Activated naive CD8-positive, alpha-beta T cell treated with anti-CD3 and anti-CD28 coated beads, Interleukin-2, amount 10 ng/mL, durations not matched to agents 7 days and 5 days (primary cell): ENCODE results near the gene RXRA. TPM values are rescaled to one million over a fixed set of nuclear protein-coding genes. Genes with fewer than 3 reads are reported as not detected.

ENCODE experiments used
- ATAC-seq: fragments of 150-1000 bp; cut with Tn5 transposase; one replicate; pipeline ENCODE4 v1.10.0; 2021; ENCODE audit warnings: low read depth, moderate library complexity
- POLR2A ChIA-PET: fragments of 350-600 bp; sonication (Branson Sonifier 250); formaldehyde crosslinking; loops from one replicate; lab custom pipeline; 2021; ENCODE audit warnings: antibody characterized with exemption; lab: Charles Lee
- DNase-seq: peaks from one replicate; pipeline ENCODE4 v3.0.0; 2021
- H3K27ac Mint-ChIP-seq: one replicate; pipeline ENCODE4 v1.8.0; 2022; ENCODE audit warnings: mild to moderate bottlenecking, mixed read lengths
- H3K27me3 Mint-ChIP-seq: one replicate; pipeline ENCODE4 v1.8.0; 2022; ENCODE audit warnings: mild to moderate bottlenecking, moderate library complexity, mixed read lengths
- H3K36me3 Mint-ChIP-seq: one replicate; pipeline ENCODE4 v1.8.0; 2021; ENCODE audit warnings: mild to moderate bottlenecking, mixed read lengths
- H3K4me1 Mint-ChIP-seq: one replicate; pipeline ENCODE4 v1.8.0; 2021; ENCODE audit warnings: mixed read lengths
- H3K4me3 Mint-ChIP-seq: one replicate; pipeline ENCODE4 v1.8.0; 2022; ENCODE audit warnings: mild to moderate bottlenecking, moderate library complexity, mixed read lengths
- H3K9me3 Mint-ChIP-seq: one replicate; pipeline ENCODE4 v1.8.0; 2021; ENCODE audit warnings: mixed read lengths
- total RNA-seq, 2 experiments: library from RNA; stranded (reverse); gene quantifications; one replicate each; pipeline ENCODE4 v1.2.3, GENCODE V29; 2021

Gene RXRA
- 1 to 10 TPM; 5.6 to 7.1 TPM for total RNA-seq

- Mint-ChIP-seq H3K9me3 (no peaks in the 10 kb centered on the region), H3K27me3 (peaks cover 40% of the 10 kb centered on the region), H3K4me3 (peak within 1 kb of the TSS; percentile 66), H3K27ac (no peak within 1 kb of the TSS), H3K36me3 (no peaks in the 10 kb centered on the region), H3K4me1 (peaks cover 2% of the 10 kb centered on the region)
- ATAC-seq (peak; percentile 28), DNase-seq (peak; percentile 60)
- POLR2A ChIA-PET = no interaction called here
These were observed at the start of gene RXRA for GRCh38 chr9:134325813-134326723. Gene RXRA, plus strand, starts transcription at chr9:134326455. Its CDS starts 177 bp downstream, at chr9:134326632.

- Mint-ChIP-seq H3K9me3 (no peaks in the 10 kb centered on the region), H3K36me3 (no peaks in the 10 kb centered on the region), H3K4me1 (no peaks in the 10 kb centered on the region), H3K4me3 (no peak overlapping the region), H3K27ac (no peak overlapping the region), H3K27me3 (peaks cover 8% of the 10 kb centered on the region)
- DNase-seq = no peak
- ATAC-seq = no peak
- POLR2A ChIA-PET = no interaction called here
These were observed 48.0 kb upstream of the RXRA start for GRCh38 chr9:134278286-134278685.

- DNase-seq = no peak
- no peaks in the 10 kb centered on the region for H3K4me1 Mint-ChIP-seq
- H3K27ac Mint-ChIP-seq = no peak overlapping the region
- H3K4me3 Mint-ChIP-seq = no peak overlapping the region
- POLR2A ChIA-PET = no interaction called here
- H3K9me3 Mint-ChIP-seq = no peaks in the 10 kb centered on the region
- no peaks in the 10 kb centered on the region for H3K36me3 Mint-ChIP-seq
- ATAC-seq = no peak
- peaks cover 11% of the 10 kb centered on the region for H3K27me3 Mint-ChIP-seq
These were observed 47.1 kb upstream of the RXRA start for GRCh38 chr9:134278974-134279640.

GRCh38 chr9:134282138-134282650, 44.1 kb upstream of the RXRA start:
- H3K27me3 Mint-ChIP-seq = peaks cover 6% of the 10 kb centered on the region
- no peak for DNase-seq
- H3K27ac Mint-ChIP-seq = no peak overlapping the region
- no peaks in the 10 kb centered on the region for H3K9me3 Mint-ChIP-seq
- no peak for ATAC-seq
- H3K4me3 Mint-ChIP-seq = no peak overlapping the region
- POLR2A ChIA-PET = no interaction called here
- H3K36me3 Mint-ChIP-seq = no peaks in the 10 kb centered on the region
- no peaks in the 10 kb centered on the region for H3K4me1 Mint-ChIP-seq

- H3K36me3 Mint-ChIP-seq = no peaks in the 10 kb centered on the region
- POLR2A ChIA-PET = no interaction called here
- H3K4me3 Mint-ChIP-seq = no peak overlapping the region
- H3K4me1 Mint-ChIP-seq = no peaks in the 10 kb centered on the region
- no peaks in the 10 kb centered on the region for H3K9me3 Mint-ChIP-seq
- DNase-seq = no peak
- peaks cover 5% of the 10 kb centered on the region for H3K27me3 Mint-ChIP-seq
- no peak for ATAC-seq
- H3K27ac Mint-ChIP-seq = no peak overlapping the region
These were observed 43.1 kb upstream of the RXRA start for GRCh38 chr9:134283111-134283515.

GRCh38 chr9:134283692-134284265, 42.5 kb upstream of the RXRA start:
- POLR2A ChIA-PET = no interaction called here
- Mint-ChIP-seq H3K9me3 (no peaks in the 10 kb centered on the region), H3K4me1 (no peaks in the 10 kb centered on the region), H3K36me3 (no peaks in the 10 kb centered on the region), H3K27me3 (peaks cover 5% of the 10 kb centered on the region), H3K27ac (no peak overlapping the region), H3K4me3 (no peak overlapping the region)
- DNase-seq (no peak), ATAC-seq (no peak)

GRCh38 chr9:134284273-134284672, 42.0 kb upstream of the RXRA start:
- DNase-seq (no peak), ATAC-seq (no peak)
- H3K27me3 Mint-ChIP-seq = peaks cover 5% of the 10 kb centered on the region
- no peak overlapping the region for H3K27ac Mint-ChIP-seq
- no peaks in the 10 kb centered on the region for H3K36me3 Mint-ChIP-seq
- H3K9me3 Mint-ChIP-seq = no peaks in the 10 kb centered on the region
- POLR2A ChIA-PET = no interaction called here
- H3K4me1 Mint-ChIP-seq = no peaks in the 10 kb centered on the region
- H3K4me3 Mint-ChIP-seq = no peak overlapping the region

GRCh38 chr9:134284741-134285140, 41.5 kb upstream of the RXRA start:
- H3K9me3 Mint-ChIP-seq = no peaks in the 10 kb centered on the region
- H3K4me1 Mint-ChIP-seq = no peaks in the 10 kb centered on the region
- H3K27me3 Mint-ChIP-seq = peaks cover 5% of the 10 kb centered on the region
- no peaks in the 10 kb centered on the region for H3K36me3 Mint-ChIP-seq
- POLR2A ChIA-PET = no interaction called here
- no peak for DNase-seq
- ATAC-seq = no peak
- H3K4me3 Mint-ChIP-seq = no peak overlapping the region
- no peak overlapping the region for H3K27ac Mint-ChIP-seq

GRCh38 chr9:134285215-134285845, 40.9 kb upstream of the RXRA start:
- Mint-ChIP-seq H3K9me3 (no peaks in the 10 kb centered on the region), H3K4me1 (no peaks in the 10 kb centered on the region), H3K36me3 (no peaks in the 10 kb centered on the region), H3K27me3 (peaks cover 5% of the 10 kb centered on the region), H3K4me3 (no peak overlapping the region), H3K27ac (no peak overlapping the region)
- POLR2A ChIA-PET = no interaction called here
- ATAC-seq (no peak), DNase-seq (no peak)

- Mint-ChIP-seq H3K27ac (no peak overlapping the region), H3K4me1 (no peaks in the 10 kb centered on the region), H3K27me3 (peaks cover 5% of the 10 kb centered on the region), H3K9me3 (no peaks in the 10 kb centered on the region), H3K4me3 (no peak overlapping the region), H3K36me3 (no peaks in the 10 kb centered on the region)
- DNase-seq (no peak), ATAC-seq (no peak)
- POLR2A ChIA-PET = no interaction called here
These were observed 39.6 kb upstream of the RXRA start for GRCh38 chr9:134286471-134287245.

- no peaks in the 10 kb centered on the region for H3K36me3 Mint-ChIP-seq
- H3K4me1 Mint-ChIP-seq = no peaks in the 10 kb centered on the region
- no peaks in the 10 kb centered on the region for H3K9me3 Mint-ChIP-seq
- POLR2A ChIA-PET = no interaction called here
- peaks cover 7% of the 10 kb centered on the region for H3K27me3 Mint-ChIP-seq
- no peak for ATAC-seq
- H3K27ac Mint-ChIP-seq = no peak overlapping the region
- no peak overlapping the region for H3K4me3 Mint-ChIP-seq
- DNase-seq = no peak
These were observed 38.4 kb upstream of the RXRA start for GRCh38 chr9:134287591-134288491.

- Mint-ChIP-seq H3K36me3 (no peaks in the 10 kb centered on the region), H3K27me3 (peaks cover 10% of the 10 kb centered on the region), H3K27ac (no peak overlapping the region), H3K9me3 (no peaks in the 10 kb centered on the region), H3K4me1 (no peaks in the 10 kb centered on the region), H3K4me3 (no peak overlapping the region)
- ATAC-seq = no peak
- POLR2A ChIA-PET = no interaction called here
- no peak for DNase-seq
These were observed 37.5 kb upstream of the RXRA start for GRCh38 chr9:134288746-134289145.
